ENCODE results near the gene DUOXA1.

GRCh38 chr15:45120081-45120972 is 9.4 kb downstream of the DUOXA1 start:
- TF ChIP-seq REST (IDR thresholded peaks at IDR 0.05; ENCODE audit: low read depth, low read length), result no peak
- no peak for TF ChIP-seq RCOR1 (IDR thresholded peaks at IDR 0.05; ENCODE audit: low read length)
- TF ChIP-seq CTCF (IDR thresholded peaks at IDR 0.05), result no peak
- TF ChIP-seq USF2 (IDR thresholded peaks at IDR 0.05; ENCODE audit: borderline replicate concordance, low read depth, low read length), result no peak
